Measurements from ENCODE around the gene AP2A2. TPM values are rescaled to one million over a fixed set of nuclear protein-coding genes. Genes with fewer than 3 reads are reported as not detected.

AP2A2 gene
- total RNA-seq: 48.5 and 49.8 TPM in 2 replicates

- peak within 1 kb of the TSS; percentile 78 for H3K4me3 ChIP-seq (ENCODE audit: low read depth, low read length)
- DNase-seq (ENCODE audit: low read depth): no peak
- peak; percentile 50 for TF ChIP-seq CTCF (conservative IDR thresholded peaks at IDR 0.05; ENCODE audit: low read depth, low read length)
Observed at GRCh38 chr11:925496-926301, at the start of gene AP2A2. AP2A2 (plus strand) TSS chr11:925870; CDS start chr11:926022, 152 bp downstream.

GRCh38 chr11:876545-876944 lies 49.1 kb upstream of the AP2A2 start:
- no peak for TF ChIP-seq CTCF (conservative IDR thresholded peaks at IDR 0.05; ENCODE audit: low read depth, low read length)
- H3K4me3 ChIP-seq (ENCODE audit: low read depth, low read length): no peak overlapping the region
- DNase-seq (ENCODE audit: low read depth): no peak

GRCh38 chr11:877565-877964 lies 48.1 kb upstream of the AP2A2 start:
- no peak overlapping the region for H3K4me3 ChIP-seq (ENCODE audit: low read depth, low read length)
- no peak for TF ChIP-seq CTCF (conservative IDR thresholded peaks at IDR 0.05; ENCODE audit: low read depth, low read length)
- no peak for DNase-seq (ENCODE audit: low read depth)

- no peak overlapping the region for H3K4me3 ChIP-seq (ENCODE audit: low read depth, low read length)
- DNase-seq (ENCODE audit: low read depth): no peak
- TF ChIP-seq CTCF (conservative IDR thresholded peaks at IDR 0.05; ENCODE audit: low read depth, low read length): no peak
Observed at GRCh38 chr11:880447-880846, 45.2 kb upstream of the AP2A2 start.

- no peak overlapping the region for H3K4me3 ChIP-seq (ENCODE audit: low read depth, low read length)
- no peak for TF ChIP-seq CTCF (conservative IDR thresholded peaks at IDR 0.05; ENCODE audit: low read depth, low read length)
- DNase-seq (ENCODE audit: low read depth): no peak
Observed at GRCh38 chr11:882596-882995, 43.1 kb upstream of the AP2A2 start.

- DNase-seq (ENCODE audit: low read depth): no peak
- no peak for TF ChIP-seq CTCF (conservative IDR thresholded peaks at IDR 0.05; ENCODE audit: low read depth, low read length)
- H3K4me3 ChIP-seq (ENCODE audit: low read depth, low read length): no peak overlapping the region
Observed at GRCh38 chr11:883527-883926, 42.1 kb upstream of the AP2A2 start.

GRCh38 chr11:884578-885070 lies 41.0 kb upstream of the AP2A2 start:
- H3K4me3 ChIP-seq (ENCODE audit: low read depth, low read length): no peak overlapping the region
- TF ChIP-seq CTCF (conservative IDR thresholded peaks at IDR 0.05; ENCODE audit: low read depth, low read length): no peak
- no peak for DNase-seq (ENCODE audit: low read depth)

Measured in epithelial cell of proximal tubule (primary cell).